Neural progenitor cell (in vitro differentiated cells): ENCODE measurements around the gene DDC. TPM values are rescaled to one million over a fixed set of nuclear protein-coding genes. Genes with fewer than 3 reads are reported as not detected.

Experiments
- DNase-seq: peaks from one replicate; pipeline ENCODE4 v3.0.0-alpha.2; 2016; ENCODE audit warnings: low spot score
- H2AFZ ChIP-seq: fragments of 200-600 bp; sonication (generic); replicated peaks from 2 replicates; pipeline ENCODE4 v1.6.1; 2016; ENCODE audit warnings: antibody characterized with exemption
- H3F3A ChIP-seq: fragments of 200-600 bp; sonication (generic); 2 replicates; pipeline ENCODE4 v1.6.1; 2016; ENCODE audit warnings: antibody characterized with exemption, low read depth
- H3K27ac ChIP-seq: fragments of 200-600 bp; sonication (generic); 2 replicates; pipeline ENCODE4 v1.5.1; 2016; ENCODE audit warnings: mild to moderate bottlenecking
- H3K27me3 ChIP-seq: fragments of 200-600 bp; sonication (generic); 2 replicates; pipeline ENCODE4 v1.6.1; 2016; ENCODE audit warnings: mild to moderate bottlenecking, moderate library complexity
- H3K36me3 ChIP-seq: fragments of 200-600 bp; sonication (generic); 2 replicates; pipeline ENCODE4 v1.5.1; 2016
- H3K4me1 ChIP-seq: fragments of 200-600 bp; sonication (generic); 2 replicates; pipeline ENCODE4 v1.6.1; 2016; ENCODE audit warnings: mixed run types
- H3K4me2 ChIP-seq: fragments of 200-600 bp; sonication (generic); 2 replicates; pipeline ENCODE4 v1.6.1; 2016
- H3K4me3 ChIP-seq: fragments of 200-600 bp; sonication (generic); 2 replicates; pipeline ENCODE4 v1.5.1; 2016
- H3K79me2 ChIP-seq: fragments of 200-600 bp; sonication (generic); 2 replicates; pipeline ENCODE4 v1.6.1; 2016; ENCODE audit warnings: low read depth
- H3K9ac ChIP-seq: fragments of 200-600 bp; sonication (generic); 2 replicates; pipeline ENCODE4 v1.6.1; 2016
- H3K9me3 ChIP-seq: fragments of 200-600 bp; sonication (generic); 2 replicates; pipeline ENCODE4 v1.5.1; 2016; ENCODE audit warnings: low read depth
- H4K20me1 ChIP-seq: fragments of 200-600 bp; sonication (generic); 2 replicates; pipeline ENCODE4 v1.6.1; 2016; ENCODE audit warnings: low read depth
- H3K27ac Mint-ChIP-seq: 3 replicates; pipeline ENCODE4 v1.8.0; 2021; ENCODE audit warnings: mixed read lengths
- H3K27me3 Mint-ChIP-seq: 2 replicates; pipeline ENCODE4 v1.8.0; 2022; ENCODE audit warnings: low read depth, mild to moderate bottlenecking, inconsistent platforms, moderate library complexity, mixed read lengths; ENCODE audit not compliant: insufficient read depth
- H3K36me3 Mint-ChIP-seq: 3 replicates; pipeline ENCODE4 v1.8.0; 2021; ENCODE audit warnings: mixed read lengths
- H3K4me1 Mint-ChIP-seq: 3 replicates; pipeline ENCODE4 v1.8.0; 2021; ENCODE audit warnings: mixed read lengths
- H3K4me3 Mint-ChIP-seq: 3 replicates; pipeline ENCODE4 v1.8.0; 2021; ENCODE audit warnings: mild to moderate bottlenecking, moderate library complexity, mixed read lengths
- H3K9me3 Mint-ChIP-seq: 3 replicates; pipeline ENCODE4 v1.8.0; 2020; ENCODE audit warnings: mixed read lengths
- EZH2 ChIP-seq: fragments of 200-600 bp; sonication (generic); IDR thresholded peaks from 2 replicates; pipeline ENCODE4 v1.6.1; 2017; ENCODE audit warnings: antibody characterized with exemption, mild to moderate bottlenecking, moderate library complexity
- EZH2phosphoT487 ChIP-seq: fragments of 200-600 bp; sonication (generic); IDR thresholded peaks from 2 replicates; pipeline ENCODE4 v1.6.1; 2017; ENCODE audit warnings: antibody characterized with exemption
- total RNA-seq: library from RNA; depleted of rRNA; stranded (reverse); fragments of >200 nt; gene quantifications from 2 replicates; pipeline ENCODE4 v1.2.3, GENCODE V29; 2015; ENCODE audit warnings: low replicate concordance
- TF ChIP-seq, protein P1 (sequence below): fragments of 200-600 bp; sonication (generic); IDR thresholded peaks from 2 replicates; pipeline ENCODE4 v1.5.1; 2017; ENCODE audit warnings: antibody characterized with exemption, mild to moderate bottlenecking

The DDC gene
- total RNA-seq, 1 donor from 2014 or later: not detected

DNA sequence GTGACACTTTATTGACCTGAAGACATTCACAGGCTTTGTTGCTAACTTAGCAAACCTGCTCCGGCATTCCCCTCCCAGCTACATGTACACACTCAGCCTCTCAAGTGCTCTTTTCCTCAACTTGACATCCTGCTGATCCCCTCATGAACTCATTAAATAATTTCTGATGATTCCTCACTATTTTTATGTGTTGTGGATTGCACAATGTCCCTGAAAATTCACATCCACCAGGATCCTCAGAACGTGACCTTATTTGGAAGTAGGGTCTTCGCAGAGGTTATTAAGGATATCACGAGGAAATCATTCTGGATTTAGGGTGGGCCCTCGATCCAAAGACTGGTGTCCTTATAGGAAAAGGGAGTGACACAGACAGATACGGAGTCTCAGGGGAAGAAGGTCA lies 142.3 kb downstream of the DDC start:
- Mint-ChIP-seq H3K9me3 (no peaks in the 10 kb centered on the region), H3K27ac (no peak overlapping the region), H3K4me1 (peaks cover 4% of the 10 kb centered on the region), H3K36me3 (no peaks in the 10 kb centered on the region), H3K27me3 (peaks cover 2% of the 10 kb centered on the region), H3K4me3 (no peak overlapping the region)
- no peak for DNase-seq
- Histone ChIP-seq H3F3A (peaks cover 4% of the 10 kb centered on the region), H3K4me3 (no peak overlapping the region), H3K4me2 (no peak overlapping the region), H2AFZ (no peak overlapping the region), H3K36me3 (no peaks in the 10 kb centered on the region), H3K79me2 (no peaks in the 10 kb centered on the region), H3K4me1 (peaks cover 14% of the 10 kb centered on the region), H3K9me3 (no peaks in the 10 kb centered on the region), H3K9ac (no peak overlapping the region), H3K27me3 (no peaks in the 10 kb centered on the region), H4K20me1 (no peaks in the 10 kb centered on the region), H3K27ac (no peak overlapping the region)
- TF ChIP-seq, protein P1, sequence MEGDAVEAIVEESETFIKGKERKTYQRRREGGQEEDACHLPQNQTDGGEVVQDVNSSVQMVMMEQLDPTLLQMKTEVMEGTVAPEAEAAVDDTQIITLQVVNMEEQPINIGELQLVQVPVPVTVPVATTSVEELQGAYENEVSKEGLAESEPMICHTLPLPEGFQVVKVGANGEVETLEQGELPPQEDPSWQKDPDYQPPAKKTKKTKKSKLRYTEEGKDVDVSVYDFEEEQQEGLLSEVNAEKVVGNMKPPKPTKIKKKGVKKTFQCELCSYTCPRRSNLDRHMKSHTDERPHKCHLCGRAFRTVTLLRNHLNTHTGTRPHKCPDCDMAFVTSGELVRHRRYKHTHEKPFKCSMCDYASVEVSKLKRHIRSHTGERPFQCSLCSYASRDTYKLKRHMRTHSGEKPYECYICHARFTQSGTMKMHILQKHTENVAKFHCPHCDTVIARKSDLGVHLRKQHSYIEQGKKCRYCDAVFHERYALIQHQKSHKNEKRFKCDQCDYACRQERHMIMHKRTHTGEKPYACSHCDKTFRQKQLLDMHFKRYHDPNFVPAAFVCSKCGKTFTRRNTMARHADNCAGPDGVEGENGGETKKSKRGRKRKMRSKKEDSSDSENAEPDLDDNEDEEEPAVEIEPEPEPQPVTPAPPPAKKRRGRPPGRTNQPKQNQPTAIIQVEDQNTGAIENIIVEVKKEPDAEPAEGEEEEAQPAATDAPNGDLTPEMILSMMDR: no peak
- TF ChIP-seq EZH2: no peak
- TF ChIP-seq EZH2phosphoT487: no peak

DNA sequence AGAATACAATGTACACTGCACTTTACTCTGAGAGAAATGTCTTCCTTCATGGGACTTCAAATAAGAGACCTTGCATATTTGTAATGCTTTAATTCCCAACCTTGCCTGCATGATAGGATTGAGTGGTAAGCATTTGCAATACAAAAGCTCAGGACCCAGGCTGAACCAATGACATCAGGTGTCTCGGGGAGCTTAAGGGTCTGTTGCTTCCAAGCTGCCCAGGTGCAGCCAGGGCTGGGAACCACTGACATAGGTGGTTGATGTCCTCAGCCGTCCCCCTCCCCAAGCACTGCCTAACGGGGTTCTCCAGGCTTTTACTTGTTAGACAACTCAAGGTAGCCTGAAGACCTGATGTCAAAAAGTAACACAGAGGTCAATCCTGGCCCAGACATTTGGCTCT lies 144.2 kb downstream of the DDC start:
- no peak overlapping the region for H3K27ac ChIP-seq
- H3K9me3 ChIP-seq: no peaks in the 10 kb centered on the region
- TF ChIP-seq EZH2phosphoT487 (no peak), EZH2 (no peak)
- TF ChIP-seq, protein P1: no peak
- no peak overlapping the region for H3K9ac ChIP-seq
- no peaks in the 10 kb centered on the region for H3K36me3 ChIP-seq
- Mint-ChIP-seq H3K27ac (no peak overlapping the region), H3K4me3 (no peak overlapping the region), H3K27me3 (peaks cover 2% of the 10 kb centered on the region), H3K4me1 (peaks cover 4% of the 10 kb centered on the region), H3K36me3 (no peaks in the 10 kb centered on the region), H3K9me3 (no peaks in the 10 kb centered on the region)
- DNase-seq: no peak
- no peak overlapping the region for H3K4me3 ChIP-seq
- H2AFZ ChIP-seq: no peak overlapping the region
- H3F3A ChIP-seq: peaks cover 4% of the 10 kb centered on the region
- no peaks in the 10 kb centered on the region for H4K20me1 ChIP-seq
- H3K4me2 ChIP-seq: no peak overlapping the region
- H3K4me1 ChIP-seq: peaks cover 14% of the 10 kb centered on the region
- no peaks in the 10 kb centered on the region for H3K79me2 ChIP-seq
- H3K27me3 ChIP-seq: no peaks in the 10 kb centered on the region

DNA sequence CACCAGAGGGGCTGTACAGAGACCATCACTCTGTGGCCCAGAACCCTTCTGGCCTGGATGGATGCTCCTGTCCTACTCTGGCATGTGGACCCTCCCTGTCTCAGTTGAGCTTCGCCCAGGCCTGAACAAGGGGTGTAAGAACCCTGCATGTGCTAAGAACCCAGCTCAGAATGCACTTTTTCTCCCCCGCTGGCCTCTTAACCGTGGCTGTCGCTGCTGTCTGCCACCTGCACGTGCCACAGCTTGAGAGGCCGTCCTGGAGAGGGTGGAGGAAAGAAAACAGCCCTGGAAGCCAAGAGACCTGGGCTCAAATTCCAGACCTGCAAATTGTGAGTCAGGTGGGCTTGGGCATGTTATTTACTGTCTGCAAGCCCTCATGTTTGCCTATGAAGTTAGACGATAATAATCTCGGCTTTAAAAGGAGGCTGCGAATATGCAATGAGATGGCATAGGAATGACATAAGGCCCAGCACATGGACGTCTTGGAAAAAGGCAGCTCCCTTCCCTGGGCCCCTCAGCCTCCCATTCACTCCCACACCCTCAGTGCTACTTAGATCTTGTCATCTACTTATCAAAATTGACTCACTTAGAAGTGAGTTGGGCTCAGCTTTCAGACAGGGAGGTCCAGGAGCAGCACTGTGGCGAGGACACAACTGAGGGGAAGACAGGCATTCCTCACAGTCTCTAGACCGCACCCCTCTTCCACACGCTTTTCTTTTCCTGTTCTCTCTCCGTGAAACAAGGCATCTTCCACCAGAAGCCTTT lies 146.5 kb downstream of the DDC start:
- Mint-ChIP-seq H3K9me3 (no peaks in the 10 kb centered on the region), H3K27ac (no peak overlapping the region), H3K36me3 (no peaks in the 10 kb centered on the region), H3K4me3 (no peak overlapping the region), H3K27me3 (peaks cover 2% of the 10 kb centered on the region), H3K4me1 (peaks cover 4% of the 10 kb centered on the region)
- Histone ChIP-seq H3K36me3 (no peaks in the 10 kb centered on the region), H3K9me3 (no peaks in the 10 kb centered on the region), H3K4me3 (no peak overlapping the region), H4K20me1 (no peaks in the 10 kb centered on the region), H3K79me2 (no peaks in the 10 kb centered on the region), H3K27me3 (no peaks in the 10 kb centered on the region), H2AFZ (no peak overlapping the region), H3K4me1 (peaks cover 14% of the 10 kb centered on the region), H3K27ac (no peak overlapping the region), H3F3A (peaks cover 4% of the 10 kb centered on the region), H3K4me2 (no peak overlapping the region), H3K9ac (no peak overlapping the region)
- TF ChIP-seq EZH2phosphoT487 (no peak), EZH2 (no peak)
- TF ChIP-seq, protein P1: no peak
- DNase-seq: no peak
